WTC11 (cell line): Measurements from ENCODE around the gene G2E3. TPM values are rescaled to one million over a fixed set of nuclear protein-coding genes. Genes with fewer than 3 reads are reported as not detected.

Source experiments
- ATAC-seq: fragments of 200-7000 bp; cut with Tn5 transposase; 2 replicates; pipeline ENCODE4 v1.10.0; 2021; ENCODE audit warnings: mild to moderate bottlenecking, moderate library complexity
- CTCF ChIA-PET: fragments of 300-600 bp; sonication (Branson Sonifier 250); formaldehyde crosslinking; loops from one replicate; lab custom pipeline; 2021; ENCODE audit warnings: antibody characterized with exemption; lab: Charles Lee
- POLR2A ChIA-PET: fragments of 350-600 bp; sonication (Branson Sonifier 250); formaldehyde crosslinking; loops from one replicate; lab custom pipeline; 2021; ENCODE audit warnings: antibody characterized with exemption; lab: Charles Lee
- DNase-seq: peaks from one replicate; pipeline ENCODE4 v3.0.0; 2021; ENCODE audit warnings: low spot score
- H3K27ac Mint-ChIP-seq: 2 replicates; pipeline ENCODE4 v1.8.0; 2021; ENCODE audit warnings: mixed read lengths
- H3K27me3 Mint-ChIP-seq: 2 replicates; pipeline ENCODE4 v1.8.0; 2021; ENCODE audit warnings: low read depth, mild to moderate bottlenecking, moderate library complexity, mixed read lengths
- H3K36me3 Mint-ChIP-seq: 2 replicates; pipeline ENCODE4 v1.8.0; 2021; ENCODE audit warnings: mixed read lengths
- H3K4me1 Mint-ChIP-seq: 2 replicates; pipeline ENCODE4 v1.8.0; 2022; ENCODE audit warnings: mixed read lengths
- H3K4me3 Mint-ChIP-seq: 2 replicates; pipeline ENCODE4 v1.8.0; 2021; ENCODE audit warnings: mild to moderate bottlenecking, moderate library complexity, mixed read lengths
- H3K9me3 Mint-ChIP-seq: 2 replicates; pipeline ENCODE4 v1.8.0; 2021; ENCODE audit warnings: mixed read lengths
- CBFB ChIP-seq: sonication (generic); formaldehyde crosslinking; IDR thresholded peaks from 2 replicates; pipeline ENCODE4 v1.8.1; 2022; ENCODE audit warnings: mild to moderate bottlenecking, low read depth, missing genetic modification reagents
- CREM ChIP-seq: sonication (generic); formaldehyde crosslinking; IDR thresholded peaks from 2 replicates; pipeline ENCODE4 v1.8.1; 2022; ENCODE audit warnings: mild to moderate bottlenecking, missing genetic modification reagents, moderate library complexity
- EMX1 ChIP-seq: fragments of 250-450 bp; sonication (Bioruptor Pico); IDR thresholded peaks from 2 replicates; pipeline ENCODE4 v1.8.0; 2021; ENCODE audit warnings: mild to moderate bottlenecking
- ETV6 ChIP-seq: sonication (generic); formaldehyde crosslinking; IDR thresholded peaks from 2 replicates; pipeline ENCODE4 v1.8.1; 2022; ENCODE audit warnings: mild to moderate bottlenecking, missing genetic modification reagents
- FOXK1 ChIP-seq: sonication (generic); formaldehyde crosslinking; IDR thresholded peaks from 2 replicates; pipeline ENCODE4 v1.8.0; 2022; ENCODE audit warnings: mild to moderate bottlenecking, moderate library complexity, missing genetic modification reagents
- GABPB1 ChIP-seq: sonication (generic); formaldehyde crosslinking; IDR thresholded peaks from 2 replicates; pipeline ENCODE4 v1.8.1; 2023; ENCODE audit warnings: mild to moderate bottlenecking, missing genetic modification reagents
- JAZF1 ChIP-seq: fragments of 250-450 bp; sonication (Bioruptor Pico); IDR thresholded peaks from 2 replicates; pipeline ENCODE4 v1.9.0; 2021; ENCODE audit warnings: moderate library complexity, mild to moderate bottlenecking, inconsistent platforms
- NFATC4 ChIP-seq: fragments of 250-450 bp; sonication (Bioruptor Pico); IDR thresholded peaks from 2 replicates; pipeline ENCODE4 v1.9.0; 2021; ENCODE audit warnings: mild to moderate bottlenecking
- NR2C2 ChIP-seq: sonication (generic); formaldehyde crosslinking; IDR thresholded peaks from 2 replicates; pipeline ENCODE4 v1.8.0; 2022; ENCODE audit warnings: mild to moderate bottlenecking, missing genetic modification reagents
- SMAD3 ChIP-seq: sonication (generic); formaldehyde crosslinking; IDR thresholded peaks from 2 replicates; pipeline ENCODE4 v1.8.0; 2022; ENCODE audit warnings: missing genetic modification reagents, mild to moderate bottlenecking, borderline replicate concordance
- SMAD4 ChIP-seq: sonication (generic); formaldehyde crosslinking; IDR thresholded peaks from 2 replicates; pipeline ENCODE4 v1.8.0; 2022; ENCODE audit warnings: mild to moderate bottlenecking, missing genetic modification reagents
- TEAD1 ChIP-seq: sonication (generic); formaldehyde crosslinking; IDR thresholded peaks from 2 replicates; pipeline ENCODE4 v1.8.0; 2022; ENCODE audit warnings: mild to moderate bottlenecking, missing genetic modification reagents
- ZNF138 ChIP-seq: sonication (generic); formaldehyde crosslinking; conservative IDR thresholded peaks from 2 replicates; pipeline ENCODE4 v1.8.1; 2022; ENCODE audit warnings: mild to moderate bottlenecking, moderate library complexity, missing genetic modification reagents
- ZNF219 ChIP-seq: sonication (generic); formaldehyde crosslinking; IDR thresholded peaks from 2 replicates; pipeline ENCODE4 v1.8.0; 2023; ENCODE audit warnings: missing genetic modification reagents, mild to moderate bottlenecking, borderline replicate concordance
- ZNF232 ChIP-seq: sonication (generic); formaldehyde crosslinking; IDR thresholded peaks from 2 replicates; pipeline ENCODE4 v1.8.0; 2022; ENCODE audit warnings: mild to moderate bottlenecking, missing genetic modification reagents
- ZNF317 ChIP-seq: sonication (generic); formaldehyde crosslinking; IDR thresholded peaks from 2 replicates; pipeline ENCODE4 v1.8.1; 2023; ENCODE audit warnings: low read depth, mild to moderate bottlenecking, moderate library complexity, missing genetic modification reagents, borderline replicate concordance
- ZNF416 ChIP-seq: fragments of 250-450 bp; sonication (Bioruptor Pico); IDR thresholded peaks from 2 replicates; pipeline ENCODE4 v1.9.0; 2021; ENCODE audit warnings: mild to moderate bottlenecking, inconsistent platforms
- total RNA-seq: library from RNA; stranded (reverse); gene quantifications from 3 replicates; pipeline ENCODE4 v1.2.3, GENCODE V29; 2021
- TF ChIP-seq, protein P1 (sequence below): sonication (generic); formaldehyde crosslinking; conservative IDR thresholded peaks from 2 replicates; pipeline ENCODE4 v1.8.1; 2022; ENCODE audit warnings: mild to moderate bottlenecking, missing genetic modification reagents
- TF ChIP-seq, protein P2 (sequence below): sonication (generic); formaldehyde crosslinking; IDR thresholded peaks from 2 replicates; pipeline ENCODE4 v1.8.1; 2023; ENCODE audit warnings: mild to moderate bottlenecking, moderate library complexity, missing genetic modification reagents
- TF ChIP-seq, protein P3 (sequence below): sonication (generic); formaldehyde crosslinking; IDR thresholded peaks from 2 replicates; pipeline ENCODE4 v1.8.0; 2022; ENCODE audit warnings: mild to moderate bottlenecking, missing genetic modification reagents
- TF ChIP-seq, protein P4 (sequence below): fragments of 250-450 bp; sonication (Bioruptor Pico); IDR thresholded peaks from 2 replicates; pipeline ENCODE4 v1.9.0; 2021; ENCODE audit warnings: moderate library complexity, mild to moderate bottlenecking, inconsistent platforms, borderline replicate concordance
- TF ChIP-seq, protein P5 (sequence below): sonication (generic); formaldehyde crosslinking; conservative IDR thresholded peaks from 2 replicates; pipeline ENCODE4 v1.8.1; 2023; ENCODE audit warnings: mild to moderate bottlenecking, low read depth, missing genetic modification reagents, moderate library complexity
- TF ChIP-seq, protein P6 (sequence below): fragments of 250-450 bp; sonication (Bioruptor Pico); conservative IDR thresholded peaks from 2 replicates; pipeline ENCODE4 v1.9.0; 2021; ENCODE audit warnings: mild to moderate bottlenecking

G2E3 gene
- total RNA-seq, 1 experiment from 2014 or later, result 66.2 TPM

DNA sequence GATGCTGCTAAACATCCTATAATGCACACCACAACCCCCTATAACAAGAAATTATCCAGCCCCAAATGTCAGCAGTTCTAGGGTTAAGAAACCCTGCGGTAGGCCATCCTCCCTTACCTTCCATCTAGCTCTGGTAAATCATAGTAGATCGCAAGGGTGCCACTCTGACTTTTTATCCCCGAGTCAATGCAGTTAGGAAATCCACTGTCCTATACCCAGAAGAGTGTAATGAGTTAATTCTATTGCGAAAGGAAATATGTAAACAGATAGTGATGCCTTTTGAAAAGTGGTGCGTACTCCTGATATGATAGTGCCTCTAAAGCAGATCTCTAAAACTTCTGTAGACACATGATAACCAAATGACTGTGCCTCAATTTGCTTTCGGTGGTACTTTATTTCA lies 93.0 kb downstream of the G2E3 start:
- H3K27me3 Mint-ChIP-seq, result no peaks in the 10 kb centered on the region
- ChIA-PET CTCF (no interaction called here), POLR2A (interaction anchor here (0.6 kb wide), 1 partner anchor 544 kb away, joined by 3 read pairs; no protein-coding TSS in a partner anchor)
- no peaks in the 10 kb centered on the region for H3K4me1 Mint-ChIP-seq
- no peak overlapping the region for H3K27ac Mint-ChIP-seq
- TF ChIP-seq ETV6, result no peak
- no peak for TF ChIP-seq ZNF232 (CRISPR knock-in tag)
- no peak for TF ChIP-seq ZNF138 (CRISPR knock-in tag)
- TF ChIP-seq CREM (CRISPR knock-in tag), result no peak
- TF ChIP-seq, protein P1, sequence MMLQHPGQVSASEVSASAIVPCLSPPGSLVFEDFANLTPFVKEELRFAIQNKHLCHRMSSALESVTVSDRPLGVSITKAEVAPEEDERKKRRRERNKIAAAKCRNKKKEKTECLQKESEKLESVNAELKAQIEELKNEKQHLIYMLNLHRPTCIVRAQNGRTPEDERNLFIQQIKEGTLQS, result no peak
- TF ChIP-seq EMX1 (CRISPR knock-in tag), result no peak
- TF ChIP-seq, protein P2, sequence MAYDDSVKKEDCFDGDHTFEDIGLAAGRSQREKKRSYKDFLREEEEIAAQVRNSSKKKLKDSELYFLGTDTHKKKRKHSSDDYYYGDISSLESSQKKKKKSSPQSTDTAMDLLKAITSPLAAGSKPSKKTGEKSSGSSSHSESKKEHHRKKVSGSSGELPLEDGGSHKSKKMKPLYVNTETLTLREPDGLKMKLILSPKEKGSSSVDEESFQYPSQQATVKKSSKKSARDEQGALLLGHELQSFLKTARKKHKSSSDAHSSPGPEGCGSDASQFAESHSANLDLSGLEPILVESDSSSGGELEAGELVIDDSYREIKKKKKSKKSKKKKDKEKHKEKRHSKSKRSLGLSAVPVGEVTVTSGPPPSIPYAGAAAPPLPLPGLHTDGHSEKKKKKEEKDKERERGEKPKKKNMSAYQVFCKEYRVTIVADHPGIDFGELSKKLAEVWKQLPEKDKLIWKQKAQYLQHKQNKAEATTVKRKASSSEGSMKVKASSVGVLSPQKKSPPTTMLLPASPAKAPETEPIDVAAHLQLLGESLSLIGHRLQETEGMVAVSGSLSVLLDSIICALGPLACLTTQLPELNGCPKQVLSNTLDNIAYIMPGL (CRISPR knock-in tag), result no peak
- no peak for TF ChIP-seq CBFB (CRISPR knock-in tag)
- TF ChIP-seq TEAD1 (CRISPR knock-in tag), result no peak
- no peak for TF ChIP-seq ZNF317 (CRISPR knock-in tag)
- no peak for TF ChIP-seq ZNF219 (CRISPR knock-in tag)
- TF ChIP-seq, protein P3, sequence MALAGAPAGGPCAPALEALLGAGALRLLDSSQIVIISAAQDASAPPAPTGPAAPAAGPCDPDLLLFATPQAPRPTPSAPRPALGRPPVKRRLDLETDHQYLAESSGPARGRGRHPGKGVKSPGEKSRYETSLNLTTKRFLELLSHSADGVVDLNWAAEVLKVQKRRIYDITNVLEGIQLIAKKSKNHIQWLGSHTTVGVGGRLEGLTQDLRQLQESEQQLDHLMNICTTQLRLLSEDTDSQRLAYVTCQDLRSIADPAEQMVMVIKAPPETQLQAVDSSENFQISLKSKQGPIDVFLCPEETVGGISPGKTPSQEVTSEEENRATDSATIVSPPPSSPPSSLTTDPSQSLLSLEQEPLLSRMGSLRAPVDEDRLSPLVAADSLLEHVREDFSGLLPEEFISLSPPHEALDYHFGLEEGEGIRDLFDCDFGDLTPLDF (CRISPR knock-in tag), result no peak
- TF ChIP-seq NFATC4 (CRISPR knock-in tag), result no peak
- DNase-seq (no peak), ATAC-seq (no peak)
- peaks cover 20% of the 10 kb centered on the region for H3K36me3 Mint-ChIP-seq
- H3K4me3 Mint-ChIP-seq, result no peak overlapping the region
- H3K9me3 Mint-ChIP-seq, result no peaks in the 10 kb centered on the region

DNA sequence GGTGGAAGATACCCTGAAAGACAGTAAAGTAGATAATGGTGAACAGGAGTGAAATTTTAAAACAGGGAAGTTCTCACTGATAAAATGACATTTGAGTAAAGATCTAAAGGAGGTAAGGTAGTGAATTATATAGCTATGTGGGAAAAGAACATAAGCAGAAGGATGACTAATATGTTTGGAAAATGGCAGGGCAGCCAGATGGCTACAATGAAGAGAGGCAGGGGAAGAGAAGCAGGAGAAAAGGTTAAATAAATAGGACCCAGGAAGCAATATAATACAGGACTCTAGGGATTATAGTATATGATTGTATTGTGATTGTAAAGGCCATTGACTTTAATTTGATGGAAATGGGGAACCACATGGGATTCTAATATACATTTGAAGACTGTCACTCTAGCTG lies 96.2 kb downstream of the G2E3 start:
- TF ChIP-seq GABPB1 (CRISPR knock-in tag), result no peak
- TF ChIP-seq ZNF416 (CRISPR knock-in tag), result no peak
- TF ChIP-seq SMAD4 (CRISPR knock-in tag), result no peak
- TF ChIP-seq, protein P4, sequence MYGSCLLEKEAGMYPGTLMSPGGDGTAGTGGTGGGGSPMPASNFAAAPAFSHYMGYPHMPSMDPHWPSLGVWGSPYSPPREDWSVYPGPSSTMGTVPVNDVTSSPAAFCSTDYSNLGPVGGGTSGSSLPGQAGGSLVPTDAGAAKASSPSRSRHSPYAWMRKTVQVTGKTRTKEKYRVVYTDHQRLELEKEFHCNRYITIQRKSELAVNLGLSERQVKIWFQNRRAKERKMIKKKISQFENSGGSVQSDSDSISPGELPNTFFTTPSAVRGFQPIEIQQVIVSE (CRISPR knock-in tag), result no peak
- no peak for TF ChIP-seq JAZF1 (CRISPR knock-in tag)
- TF ChIP-seq, protein P5, sequence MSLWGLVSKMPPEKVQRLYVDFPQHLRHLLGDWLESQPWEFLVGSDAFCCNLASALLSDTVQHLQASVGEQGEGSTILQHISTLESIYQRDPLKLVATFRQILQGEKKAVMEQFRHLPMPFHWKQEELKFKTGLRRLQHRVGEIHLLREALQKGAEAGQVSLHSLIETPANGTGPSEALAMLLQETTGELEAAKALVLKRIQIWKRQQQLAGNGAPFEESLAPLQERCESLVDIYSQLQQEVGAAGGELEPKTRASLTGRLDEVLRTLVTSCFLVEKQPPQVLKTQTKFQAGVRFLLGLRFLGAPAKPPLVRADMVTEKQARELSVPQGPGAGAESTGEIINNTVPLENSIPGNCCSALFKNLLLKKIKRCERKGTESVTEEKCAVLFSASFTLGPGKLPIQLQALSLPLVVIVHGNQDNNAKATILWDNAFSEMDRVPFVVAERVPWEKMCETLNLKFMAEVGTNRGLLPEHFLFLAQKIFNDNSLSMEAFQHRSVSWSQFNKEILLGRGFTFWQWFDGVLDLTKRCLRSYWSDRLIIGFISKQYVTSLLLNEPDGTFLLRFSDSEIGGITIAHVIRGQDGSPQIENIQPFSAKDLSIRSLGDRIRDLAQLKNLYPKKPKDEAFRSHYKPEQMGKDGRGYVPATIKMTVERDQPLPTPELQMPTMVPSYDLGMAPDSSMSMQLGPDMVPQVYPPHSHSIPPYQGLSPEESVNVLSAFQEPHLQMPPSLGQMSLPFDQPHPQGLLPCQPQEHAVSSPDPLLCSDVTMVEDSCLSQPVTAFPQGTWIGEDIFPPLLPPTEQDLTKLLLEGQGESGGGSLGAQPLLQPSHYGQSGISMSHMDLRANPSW (CRISPR knock-in tag), result no peak
- TF ChIP-seq NR2C2 (CRISPR knock-in tag), result no peak
- TF ChIP-seq, protein P6, sequence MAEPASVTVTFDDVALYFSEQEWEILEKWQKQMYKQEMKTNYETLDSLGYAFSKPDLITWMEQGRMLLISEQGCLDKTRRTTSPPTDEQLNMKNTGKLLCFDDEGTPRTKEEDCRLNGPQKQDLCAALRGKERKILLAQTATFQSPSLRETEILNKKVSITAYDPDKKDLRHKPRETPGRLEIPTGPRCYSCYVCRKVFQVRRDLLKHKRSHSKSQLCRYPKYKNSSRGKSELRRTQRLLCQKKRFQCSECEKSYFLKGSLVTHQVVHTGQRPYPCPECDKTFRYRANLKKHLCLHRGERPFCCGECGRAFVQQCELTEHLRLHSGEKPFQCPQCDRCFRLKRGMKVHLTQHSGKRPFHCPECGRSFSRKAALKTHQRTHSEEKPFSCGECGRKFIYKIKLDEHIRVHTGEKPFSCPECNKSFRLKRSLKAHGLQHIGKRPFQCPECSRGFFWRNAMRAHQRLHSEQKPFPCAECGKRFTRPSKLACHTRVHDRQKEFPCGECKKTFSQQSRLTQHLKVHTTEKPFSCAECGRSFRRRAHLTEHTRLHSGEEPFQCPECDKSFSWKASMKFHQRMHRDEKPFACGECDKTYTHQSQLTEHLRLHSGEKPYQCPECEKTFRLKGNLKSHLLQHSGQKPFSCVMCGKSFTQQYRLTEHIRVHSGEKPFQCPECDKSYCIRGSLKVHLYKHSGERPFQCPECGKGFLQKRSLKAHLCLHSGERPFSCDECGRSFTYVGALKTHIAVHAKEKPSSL (CRISPR knock-in tag), result no peak
- TF ChIP-seq SMAD3 (CRISPR knock-in tag), result no peak
- no peak for TF ChIP-seq FOXK1 (CRISPR knock-in tag)
- TF ChIP-seq ZNF317 (CRISPR knock-in tag), result no peak
- TF ChIP-seq CBFB (CRISPR knock-in tag), result no peak
- TF ChIP-seq, all 79 proteins: peak for 0
- no peak for ATAC-seq
- H3K27ac Mint-ChIP-seq, result no peak overlapping the region

More for the DNA sequence above, 96.2 kb downstream of the G2E3 start:
- H3K27me3 Mint-ChIP-seq, result no peaks in the 10 kb centered on the region
- POLR2A ChIA-PET, result no interaction called here
- no peak overlapping the region for H3K4me3 Mint-ChIP-seq
- no peaks in the 10 kb centered on the region for H3K9me3 Mint-ChIP-seq
- no peaks in the 10 kb centered on the region for H3K4me1 Mint-ChIP-seq
- DNase-seq, result no peak
- H3K36me3 Mint-ChIP-seq, result peaks cover 28% of the 10 kb centered on the region
- CTCF ChIA-PET, result interaction anchor here (0.7 kb wide), 1 partner anchor 17 kb away, joined by 4 read pairs; no protein-coding TSS in a partner anchor
